Measurements from ENCODE around the gene LAPTM5.

- TF ChIP-seq CTCF (IDR thresholded peaks at IDR 0.05), result no peak
- no peak for TF ChIP-seq POLR2A (IDR thresholded peaks at IDR 0.05)
- TF ChIP-seq POLR2AphosphoS5 (IDR thresholded peaks at IDR 0.05), result no peak
Measured at GRCh38 chr1:30777904-30778153, 20.3 kb upstream of the LAPTM5 start.

All from prostate gland (tissue), 2 donors.